HEK293T (cell line): Measurements from ENCODE around the gene IL31.

Experiments
- ARNT ChIP-seq: fragments of 450-650 bp; IDR thresholded peaks from 2 replicates; pipeline ENCODE4 v1.6.1; 2017; ENCODE audit warnings: mild to moderate bottlenecking
- BHLHE40 ChIP-seq: fragments of 450-650 bp; IDR thresholded peaks from 2 replicates; pipeline ENCODE4 v1.6.1; 2016; ENCODE audit warnings: mild to moderate bottlenecking, moderate library complexity, borderline replicate concordance
- FOXA1 ChIP-seq: fragments of 450-650 bp; IDR thresholded peaks from 2 replicates; pipeline ENCODE4 v1.6.1; 2016; ENCODE audit warnings: mild to moderate bottlenecking
- FOXM1 ChIP-seq: fragments of 450-650 bp; IDR thresholded peaks from 2 replicates; pipeline ENCODE4 v1.6.1; 2017; ENCODE audit warnings: mild to moderate bottlenecking, borderline replicate concordance
- HDGF ChIP-seq: fragments of 450-650 bp; IDR thresholded peaks from 2 replicates; pipeline ENCODE4 v1.6.1; 2017; ENCODE audit warnings: antibody characterized with exemption, borderline replicate concordance
- L3MBTL2 ChIP-seq: fragments of 450-650 bp; conservative IDR thresholded peaks from 2 replicates; pipeline ENCODE4 v1.6.1; 2016; ENCODE audit warnings: mild to moderate bottlenecking
- NFRKB ChIP-seq: fragments of 450-650 bp; IDR thresholded peaks from 2 replicates; pipeline ENCODE4 v1.6.1; 2016; ENCODE audit warnings: mild to moderate bottlenecking, moderate library complexity
- SP1 ChIP-seq: fragments of 450-650 bp; IDR thresholded peaks from 2 replicates; pipeline ENCODE4 v1.6.1; 2017
- SUZ12 ChIP-seq: fragments of 450-650 bp; IDR thresholded peaks from 2 replicates; pipeline ENCODE4 v1.6.1; 2016; ENCODE audit warnings: mild to moderate bottlenecking
- ZNF384 ChIP-seq: fragments of 450-650 bp; IDR thresholded peaks from 2 replicates; pipeline ENCODE4 v1.6.1; 2016
- TF ChIP-seq, protein P1 (sequence below): fragments of 450-650 bp; IDR thresholded peaks from 2 replicates; pipeline ENCODE4 v1.6.1; 2016

DNA sequence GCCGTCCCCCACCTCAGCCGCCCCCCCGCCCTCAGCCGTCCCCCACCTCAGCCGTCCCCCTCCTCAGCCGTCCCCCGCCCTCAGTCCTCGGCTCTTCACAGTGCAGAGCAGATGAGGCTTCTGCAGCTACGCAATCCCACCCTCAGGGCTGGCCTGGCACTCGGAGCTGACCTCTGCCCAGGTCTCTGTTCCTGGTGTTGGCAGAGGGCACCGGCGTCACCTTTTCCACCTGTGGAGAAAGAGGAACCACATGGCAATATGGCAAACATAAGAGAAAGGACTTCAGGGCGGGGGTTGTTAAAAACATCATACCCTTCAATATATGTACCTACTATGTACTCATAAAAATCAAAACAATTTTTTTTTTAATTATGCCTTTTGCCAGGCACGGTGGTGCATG lies 49.7 kb downstream of the IL31 start:
- TF ChIP-seq SP1, result no peak
- TF ChIP-seq FOXA1, result no peak
- TF ChIP-seq, protein P1, sequence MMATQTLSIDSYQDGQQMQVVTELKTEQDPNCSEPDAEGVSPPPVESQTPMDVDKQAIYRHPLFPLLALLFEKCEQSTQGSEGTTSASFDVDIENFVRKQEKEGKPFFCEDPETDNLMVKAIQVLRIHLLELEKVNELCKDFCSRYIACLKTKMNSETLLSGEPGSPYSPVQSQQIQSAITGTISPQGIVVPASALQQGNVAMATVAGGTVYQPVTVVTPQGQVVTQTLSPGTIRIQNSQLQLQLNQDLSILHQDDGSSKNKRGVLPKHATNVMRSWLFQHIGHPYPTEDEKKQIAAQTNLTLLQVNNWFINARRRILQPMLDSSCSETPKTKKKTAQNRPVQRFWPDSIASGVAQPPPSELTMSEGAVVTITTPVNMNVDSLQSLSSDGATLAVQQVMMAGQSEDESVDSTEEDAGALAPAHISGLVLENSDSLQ, result no peak
- TF ChIP-seq ZNF384, result no peak
- TF ChIP-seq HDGF, result no peak
- no peak for TF ChIP-seq BHLHE40
- TF ChIP-seq FOXM1, result no peak
- no peak for TF ChIP-seq SUZ12
- no peak for TF ChIP-seq L3MBTL2
- no peak for TF ChIP-seq ARNT
- no peak for TF ChIP-seq NFRKB
